Measurements from ENCODE around the gene SUGT1.
"Not testable (repeated sequence)": the region's sequence is repeated elsewhere in the genome, so short reads cannot be mapped to it uniquely, and the experiment has no call there.

The SUGT1 gene

GRCh38 chr13:52617070-52618060 lies 35.3 kb upstream of the SUGT1 start:
- no peaks in the 10 kb centered on the region for H3K27me3 ChIP-seq (ENCODE audit: control insufficient read depth in 2 of 2, insufficient read depth in 2 of 2, low read length in 2 of 2)
- H3K9ac ChIP-seq (ENCODE audit: low read depth in 1 of 2, low read length in 2 of 2), result peak overlapping the region; percentile 76 to 79
- no peaks in the 10 kb centered on the region for H3K36me3 ChIP-seq (ENCODE audit: control insufficient read depth in 2 of 2, insufficient read depth in 2 of 2, low read length in 2 of 2)
- H3K4me3 ChIP-seq (ENCODE audit: low read length in 2 of 2), result peak overlapping the region; percentile 94 to 95
- H3K27ac ChIP-seq (ENCODE audit: low read depth in 2 of 2, low read length in 2 of 2), result peak overlapping the region; percentile 37 to 71
- H3K4me1 ChIP-seq (ENCODE audit: control insufficient read depth in 2 of 2, insufficient read depth in 2 of 2, low read length in 2 of 2), result peaks cover 0 to 5% of the 10 kb centered on the region in 2 donors
- no peaks in the 10 kb centered on the region for H3K9me3 ChIP-seq (ENCODE audit: control insufficient read depth in 2 of 2, low read length in 2 of 2)

- Histone ChIP-seq H3K36me3 (ENCODE audit: control insufficient read depth in 2 of 2, insufficient read depth in 2 of 2, low read length in 2 of 2) (peaks cover 0 to 15% of the 10 kb centered on the region in 2 donors), H3K9ac (ENCODE audit: low read depth in 1 of 2, low read length in 2 of 2) (peak overlapping the region in 1 of 2 donors; percentile 41), H3K27ac (ENCODE audit: low read depth in 2 of 2, low read length in 2 of 2) (peak overlapping the region; percentile 45 to 48), H3K4me3 (ENCODE audit: low read length in 2 of 2) (peak overlapping the region; percentile 68 to 71)
- not testable (repeated sequence) for H3K27me3 ChIP-seq (ENCODE audit: control insufficient read depth in 2 of 2, insufficient read depth in 2 of 2, low read length in 2 of 2); H3K9me3 ChIP-seq (ENCODE audit: control insufficient read depth in 2 of 2, low read length in 2 of 2); H3K4me1 ChIP-seq (ENCODE audit: control insufficient read depth in 2 of 2, insufficient read depth in 2 of 2, low read length in 2 of 2)
These were observed 21.4 kb upstream of the SUGT1 start for GRCh38 chr13:52631083-52631690.

GRCh38 chr13:52638666-52639328 lies 13.8 kb upstream of the SUGT1 start:
- H3K4me3 ChIP-seq (ENCODE audit: low read length in 2 of 2), result no peak overlapping the region
- no peaks in the 10 kb centered on the region for H3K9me3 ChIP-seq (ENCODE audit: control insufficient read depth in 2 of 2, low read length in 2 of 2)
- peaks cover 0 to 5% of the 10 kb centered on the region in 2 donors for H3K36me3 ChIP-seq (ENCODE audit: control insufficient read depth in 2 of 2, insufficient read depth in 2 of 2, low read length in 2 of 2)
- peaks cover 5% of the 10 kb centered on the region in 2 donors for H3K4me1 ChIP-seq (ENCODE audit: control insufficient read depth in 2 of 2, insufficient read depth in 2 of 2, low read length in 2 of 2)
- no peaks in the 10 kb centered on the region for H3K27me3 ChIP-seq (ENCODE audit: control insufficient read depth in 2 of 2, insufficient read depth in 2 of 2, low read length in 2 of 2)
- no peak overlapping the region for H3K9ac ChIP-seq (ENCODE audit: low read depth in 1 of 2, low read length in 2 of 2)
- H3K27ac ChIP-seq (ENCODE audit: low read depth in 2 of 2, low read length in 2 of 2), result peak overlapping the region in 1 of 2 donors; percentile 15

- Histone ChIP-seq H3K27ac (ENCODE audit: low read depth in 2 of 2, low read length in 2 of 2) (no peak within 1 kb of the TSS), H3K4me3 (ENCODE audit: low read length in 2 of 2) (no peak within 1 kb of the TSS), H3K36me3 (ENCODE audit: control insufficient read depth in 2 of 2, insufficient read depth in 2 of 2, low read length in 2 of 2) (peaks cover 0 to 5% of the 10 kb centered on the region in 2 donors), H3K4me1 (ENCODE audit: control insufficient read depth in 2 of 2, insufficient read depth in 2 of 2, low read length in 2 of 2) (peaks cover 5 to 9% of the 10 kb centered on the region in 2 donors), H3K9me3 (ENCODE audit: control insufficient read depth in 2 of 2, low read length in 2 of 2) (no peaks in the 10 kb centered on the region), H3K9ac (ENCODE audit: low read depth in 1 of 2, low read length in 2 of 2) (no peak within 1 kb of the TSS), H3K27me3 (ENCODE audit: control insufficient read depth in 2 of 2, insufficient read depth in 2 of 2, low read length in 2 of 2) (no peaks in the 10 kb centered on the region)
These were observed 10.5 kb upstream of the SUGT1 start, which contains the start of gene HNRNPA1L2 for GRCh38 chr13:52642131-52642530. TSS of gene HNRNPA1L2 (plus strand) at chr13:52642431. CDS start at chr13:52642493, 62 bp downstream.

GRCh38 chr13:52644108-52644507 lies 8.5 kb upstream of the SUGT1 start:
- Histone ChIP-seq H3K9ac (ENCODE audit: low read depth in 1 of 2, low read length in 2 of 2) (no peak overlapping the region), H3K9me3 (ENCODE audit: control insufficient read depth in 2 of 2, low read length in 2 of 2) (no peaks in the 10 kb centered on the region), H3K27ac (ENCODE audit: low read depth in 2 of 2, low read length in 2 of 2) (no peak overlapping the region), H3K4me3 (ENCODE audit: low read length in 2 of 2) (no peak overlapping the region), H3K36me3 (ENCODE audit: control insufficient read depth in 2 of 2, insufficient read depth in 2 of 2, low read length in 2 of 2) (peaks cover 0 to 5% of the 10 kb centered on the region in 2 donors), H3K27me3 (ENCODE audit: control insufficient read depth in 2 of 2, insufficient read depth in 2 of 2, low read length in 2 of 2) (no peaks in the 10 kb centered on the region), H3K4me1 (ENCODE audit: control insufficient read depth in 2 of 2, insufficient read depth in 2 of 2, low read length in 2 of 2) (peaks cover 3 to 6% of the 10 kb centered on the region in 2 donors)

- no peak overlapping the region for H3K9ac ChIP-seq (ENCODE audit: low read depth in 1 of 2, low read length in 2 of 2)
- no peak overlapping the region for H3K27ac ChIP-seq (ENCODE audit: low read depth in 2 of 2, low read length in 2 of 2)
These were observed 5.7 kb upstream of the SUGT1 start for GRCh38 chr13:52646967-52647366.

GRCh38 chr13:52650731-52651130 lies 1.9 kb upstream of the SUGT1 start:
- H3K9ac ChIP-seq (ENCODE audit: low read depth in 1 of 2, low read length in 2 of 2), result peak overlapping the region in 1 of 2 donors; percentile 97
- peaks cover 13 to 17% of the 10 kb centered on the region in 2 donors for H3K4me1 ChIP-seq (ENCODE audit: control insufficient read depth in 2 of 2, insufficient read depth in 2 of 2, low read length in 2 of 2)
- no peak overlapping the region for H3K27ac ChIP-seq (ENCODE audit: low read depth in 2 of 2, low read length in 2 of 2)
- peaks cover 0 to 3% of the 10 kb centered on the region in 2 donors for H3K36me3 ChIP-seq (ENCODE audit: control insufficient read depth in 2 of 2, insufficient read depth in 2 of 2, low read length in 2 of 2)
- no peaks in the 10 kb centered on the region for H3K9me3 ChIP-seq (ENCODE audit: control insufficient read depth in 2 of 2, low read length in 2 of 2)
- H3K4me3 ChIP-seq (ENCODE audit: low read length in 2 of 2), result peak overlapping the region in 1 of 2 donors; percentile 89
- no peaks in the 10 kb centered on the region for H3K27me3 ChIP-seq (ENCODE audit: control insufficient read depth in 2 of 2, insufficient read depth in 2 of 2, low read length in 2 of 2)

More at GRCh38 chr13:52646967-52647366, 5.7 kb upstream of the SUGT1 start:
- Histone ChIP-seq H3K27me3 (ENCODE audit: control insufficient read depth in 2 of 2, insufficient read depth in 2 of 2, low read length in 2 of 2) (no peaks in the 10 kb centered on the region), H3K4me3 (ENCODE audit: low read length in 2 of 2) (no peak overlapping the region), H3K36me3 (ENCODE audit: control insufficient read depth in 2 of 2, insufficient read depth in 2 of 2, low read length in 2 of 2) (peaks cover 0 to 3% of the 10 kb centered on the region in 2 donors), H3K9me3 (ENCODE audit: control insufficient read depth in 2 of 2, low read length in 2 of 2) (no peaks in the 10 kb centered on the region), H3K4me1 (ENCODE audit: control insufficient read depth in 2 of 2, insufficient read depth in 2 of 2, low read length in 2 of 2) (peaks cover 4 to 9% of the 10 kb centered on the region in 2 donors)

GRCh38 chr13:52651897-52652195 lies 790 bp upstream of the SUGT1 start:
- Histone ChIP-seq H3K4me3 (ENCODE audit: low read length in 2 of 2) (peak overlapping the region; percentile 88 to 89), H3K27ac (ENCODE audit: low read depth in 2 of 2, low read length in 2 of 2) (peak overlapping the region; percentile 99 to 100), H3K4me1 (ENCODE audit: control insufficient read depth in 2 of 2, insufficient read depth in 2 of 2, low read length in 2 of 2) (peaks cover 13% of the 10 kb centered on the region in 2 donors), H3K36me3 (ENCODE audit: control insufficient read depth in 2 of 2, insufficient read depth in 2 of 2, low read length in 2 of 2) (peaks cover 0 to 3% of the 10 kb centered on the region in 2 donors), H3K9ac (ENCODE audit: low read depth in 1 of 2, low read length in 2 of 2) (peak overlapping the region; percentile 88 to 97), H3K9me3 (ENCODE audit: control insufficient read depth in 2 of 2, low read length in 2 of 2) (no peaks in the 10 kb centered on the region), H3K27me3 (ENCODE audit: control insufficient read depth in 2 of 2, insufficient read depth in 2 of 2, low read length in 2 of 2) (no peaks in the 10 kb centered on the region)

- H3K4me1 ChIP-seq (ENCODE audit: control insufficient read depth in 2 of 2, insufficient read depth in 2 of 2, low read length in 2 of 2), result peaks cover 13% of the 10 kb centered on the region in 2 donors
- no peaks in the 10 kb centered on the region for H3K27me3 ChIP-seq (ENCODE audit: control insufficient read depth in 2 of 2, insufficient read depth in 2 of 2, low read length in 2 of 2)
- no peaks in the 10 kb centered on the region for H3K9me3 ChIP-seq (ENCODE audit: control insufficient read depth in 2 of 2, low read length in 2 of 2)
- peaks cover 2 to 3% of the 10 kb centered on the region in 2 donors for H3K36me3 ChIP-seq (ENCODE audit: control insufficient read depth in 2 of 2, insufficient read depth in 2 of 2, low read length in 2 of 2)
- peak overlapping the region; percentile 84 to 88 for H3K9ac ChIP-seq (ENCODE audit: low read depth in 1 of 2, low read length in 2 of 2)
- peak overlapping the region; percentile 88 to 89 for H3K4me3 ChIP-seq (ENCODE audit: low read length in 2 of 2)
- peak overlapping the region; percentile 99 to 100 for H3K27ac ChIP-seq (ENCODE audit: low read depth in 2 of 2, low read length in 2 of 2)
These were observed 306 bp downstream of the SUGT1 start for GRCh38 chr13:52652980-52653303.

Data from mucosa of rectum (tissue), 2 donors.